HS-27A (cell line): Measurements from ENCODE around the gene MYH4.

Source experiments
- DNase-seq: peaks from one replicate; pipeline ENCODE4 v3.0.0-alpha.2; 2012; ENCODE audit warnings: low read depth, missing footprints

The MYH4 gene

GRCh38 chr17:10421900-10422542 lies 47.3 kb downstream of the MYH4 start, which contains the start of gene MYH8:
MYH8 (minus strand) TSS chr17:10421950; CDS start chr17:10420227, 1,723 bp downstream.
- DNase-seq = no peak

- no peak for DNase-seq
Measured at GRCh38 chr17:10421211-10421610, 48.1 kb downstream of the MYH4 start.

GRCh38 chr17:10420811-10421210 lies 48.5 kb downstream of the MYH4 start:
- no peak for DNase-seq

GRCh38 chr17:10417431-10417830 lies 51.9 kb downstream of the MYH4 start:
- no peak for DNase-seq

- no peak for DNase-seq
Measured at GRCh38 chr17:10415161-10415560, 54.2 kb downstream of the MYH4 start.

- DNase-seq = no peak
Measured at GRCh38 chr17:10403589-10403988, 65.8 kb downstream of the MYH4 start.

- DNase-seq = no peak
Measured at GRCh38 chr17:10398352-10398751, 71.0 kb downstream of the MYH4 start.

- DNase-seq = no peak
Measured at GRCh38 chr17:10396524-10397163, 72.7 kb downstream of the MYH4 start.

- DNase-seq = no peak
Measured at GRCh38 chr17:10394201-10394887, 75.0 kb downstream of the MYH4 start.
